Activated T-cell treated with anti-CD3 and anti-CD28 coated beads, Interleukin-2, amount 50 U/mL, for 4 hours (primary cell): Measurements from ENCODE around the gene CEP192. TPM values are rescaled to one million over a fixed set of nuclear protein-coding genes. Genes with fewer than 3 reads are reported as not detected.

ENCODE experiments used
- ATAC-seq, 2 donors: fragments of 200-7000 bp; cut with Tn5 transposase; one replicate each; pipeline ENCODE4 v1.10.0; 2021
- DNase-seq: peaks from one replicate; pipeline ENCODE4 v3.0.0-alpha.2; 2020
- H3K27me3 Mint-ChIP-seq: one replicate; pipeline ENCODE4 v1.8.0; 2021; ENCODE audit warnings: low read depth, mixed read lengths
- H3K36me3 Mint-ChIP-seq: one replicate; pipeline ENCODE4 v1.8.0; 2022; ENCODE audit warnings: mixed read lengths; ENCODE audit not compliant: insufficient read depth
- H3K4me1 Mint-ChIP-seq: one replicate; pipeline ENCODE4 v1.8.0; 2021; ENCODE audit warnings: low read depth, mixed read lengths
- H3K4me3 Mint-ChIP-seq: one replicate; pipeline ENCODE4 v1.8.0; 2021; ENCODE audit warnings: mild to moderate bottlenecking, moderate library complexity, mixed read lengths
- H3K9me3 Mint-ChIP-seq: one replicate; pipeline ENCODE4 v1.8.0; 2021; ENCODE audit warnings: mixed read lengths
- total RNA-seq, 3 donors: library from RNA; stranded (reverse); gene quantifications; one replicate each; pipeline ENCODE4 v1.2.1, GENCODE V29; 2021

Gene CEP192
- total RNA-seq, 3 donors from 2014 or later: 13.1 to 14.7 (median 14.6) TPM

GRCh38 chr18:13026583-13027270 lies 35.6 kb downstream of the CEP192 start:
- no peak overlapping the region for H3K4me3 Mint-ChIP-seq
- no peak for DNase-seq
- no peak for ATAC-seq
- H3K36me3 Mint-ChIP-seq: peaks cover 46% of the 10 kb centered on the region
- H3K9me3 Mint-ChIP-seq: no peaks in the 10 kb centered on the region
- peaks cover 4% of the 10 kb centered on the region for H3K4me1 Mint-ChIP-seq
- no peaks in the 10 kb centered on the region for H3K27me3 Mint-ChIP-seq

- H3K36me3 Mint-ChIP-seq: peaks cover 46% of the 10 kb centered on the region
- H3K27me3 Mint-ChIP-seq: no peaks in the 10 kb centered on the region
- DNase-seq (no peak), ATAC-seq (no peak)
- H3K4me1 Mint-ChIP-seq: peaks cover 7% of the 10 kb centered on the region
- H3K9me3 Mint-ChIP-seq: no peaks in the 10 kb centered on the region
- H3K4me3 Mint-ChIP-seq: no peak overlapping the region
These were observed 37.7 kb downstream of the CEP192 start for GRCh38 chr18:13028869-13029268.

- Mint-ChIP-seq H3K36me3 (peaks cover 39% of the 10 kb centered on the region), H3K27me3 (no peaks in the 10 kb centered on the region), H3K9me3 (no peaks in the 10 kb centered on the region), H3K4me1 (peaks cover 5% of the 10 kb centered on the region), H3K4me3 (no peak overlapping the region)
- ATAC-seq: no peak
- no peak for DNase-seq
These were observed 41.0 kb downstream of the CEP192 start for GRCh38 chr18:13032173-13032572.

DNA sequence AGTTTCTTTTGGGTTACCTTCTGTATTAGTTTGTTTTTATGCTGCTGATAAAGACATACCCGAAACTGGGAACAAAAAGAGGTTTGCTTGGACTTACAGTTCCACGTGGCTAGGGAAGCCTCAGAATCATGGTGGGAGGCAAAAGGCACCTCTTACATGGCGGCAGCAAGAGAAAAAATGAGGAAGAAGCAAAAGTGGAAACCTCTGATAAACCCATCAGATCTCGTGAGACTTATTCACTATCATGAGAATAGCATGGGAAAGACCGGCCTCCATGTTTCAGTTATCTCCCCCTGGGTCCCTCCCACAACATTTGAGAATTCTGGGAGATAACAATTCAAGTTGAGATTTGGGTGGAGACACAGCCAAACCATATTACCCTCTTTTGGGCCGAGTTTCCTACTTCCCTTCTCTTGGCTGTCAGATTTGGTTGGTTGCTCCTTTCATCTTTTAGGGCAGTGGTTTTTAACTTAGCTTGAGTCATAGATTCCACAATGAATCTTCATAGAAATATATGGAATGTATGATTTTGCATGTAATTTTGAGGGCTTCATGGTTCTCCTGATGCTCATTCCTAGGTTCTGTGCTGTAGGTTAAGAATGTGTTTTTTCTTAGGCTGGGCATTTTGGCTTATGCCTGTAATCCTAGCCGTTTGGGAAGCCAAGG lies 44.2 kb downstream of the CEP192 start:
- Mint-ChIP-seq H3K4me1 (peaks cover 14% of the 10 kb centered on the region), H3K9me3 (no peaks in the 10 kb centered on the region), H3K27me3 (no peaks in the 10 kb centered on the region), H3K4me3 (no peak overlapping the region), H3K36me3 (peaks cover 43% of the 10 kb centered on the region)
- DNase-seq (no peak), ATAC-seq (no peak)

DNA sequence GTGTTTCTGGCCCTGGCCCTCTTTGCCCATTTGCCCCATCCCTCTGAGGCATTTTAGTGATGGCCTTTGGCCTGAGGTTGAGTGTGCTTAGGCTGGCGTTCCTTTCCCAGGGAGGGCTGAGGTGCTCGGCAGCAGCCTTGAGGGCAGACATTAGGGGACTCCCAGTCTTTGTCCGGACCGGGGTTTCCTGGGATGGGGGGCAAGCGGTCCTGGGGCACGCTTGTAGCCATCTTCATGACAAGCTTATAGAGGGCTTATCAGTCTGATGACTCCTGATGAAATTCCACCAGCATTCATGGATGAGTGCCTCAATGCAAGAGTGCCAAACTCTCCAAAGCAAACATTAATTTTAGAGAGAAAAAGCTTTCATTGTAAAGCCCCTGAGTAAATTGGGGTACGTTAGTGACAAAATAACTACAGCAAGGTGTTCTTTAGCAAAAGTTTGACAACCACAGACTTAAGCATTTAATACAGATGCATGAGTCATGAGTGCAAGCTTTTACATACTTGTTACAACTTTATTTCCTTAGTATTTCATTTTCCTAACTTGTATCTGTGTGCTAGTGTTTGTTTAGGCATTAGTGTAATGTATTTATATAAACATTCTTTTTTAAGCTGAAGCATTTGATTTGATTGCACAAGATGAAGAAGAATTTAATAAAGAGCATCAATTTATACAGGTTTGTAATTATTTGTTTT lies 45.6 kb downstream of the CEP192 start:
- Mint-ChIP-seq H3K4me1 (peaks cover 14% of the 10 kb centered on the region), H3K27me3 (no peaks in the 10 kb centered on the region), H3K36me3 (peaks cover 37% of the 10 kb centered on the region), H3K4me3 (no peak overlapping the region), H3K9me3 (no peaks in the 10 kb centered on the region)
- ATAC-seq (no peak), DNase-seq (no peak)

DNA sequence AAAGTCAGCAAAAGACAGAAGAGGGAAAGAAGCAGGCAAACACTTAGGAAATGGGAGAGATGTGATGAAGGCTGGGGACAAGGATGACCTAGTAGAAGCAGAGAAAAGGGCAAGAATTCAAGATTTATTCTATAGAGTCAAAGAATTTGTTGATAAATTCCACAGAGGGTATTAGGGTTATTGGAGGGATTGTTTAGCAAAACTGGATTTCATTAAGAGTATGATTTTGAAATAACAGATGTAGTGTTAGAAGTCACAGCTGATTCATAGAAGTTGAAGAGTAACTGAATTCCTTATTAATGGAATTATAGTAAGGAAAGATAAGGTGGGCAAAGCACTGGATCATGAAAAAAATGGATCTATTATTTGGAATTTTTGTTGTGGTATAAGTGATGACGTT lies 48.6 kb downstream of the CEP192 start:
- DNase-seq: no peak
- Mint-ChIP-seq H3K4me1 (peaks cover 14% of the 10 kb centered on the region), H3K4me3 (no peak overlapping the region), H3K27me3 (no peaks in the 10 kb centered on the region), H3K9me3 (peaks cover 7% of the 10 kb centered on the region), H3K36me3 (peaks cover 47% of the 10 kb centered on the region)
- no peak for ATAC-seq

DNA sequence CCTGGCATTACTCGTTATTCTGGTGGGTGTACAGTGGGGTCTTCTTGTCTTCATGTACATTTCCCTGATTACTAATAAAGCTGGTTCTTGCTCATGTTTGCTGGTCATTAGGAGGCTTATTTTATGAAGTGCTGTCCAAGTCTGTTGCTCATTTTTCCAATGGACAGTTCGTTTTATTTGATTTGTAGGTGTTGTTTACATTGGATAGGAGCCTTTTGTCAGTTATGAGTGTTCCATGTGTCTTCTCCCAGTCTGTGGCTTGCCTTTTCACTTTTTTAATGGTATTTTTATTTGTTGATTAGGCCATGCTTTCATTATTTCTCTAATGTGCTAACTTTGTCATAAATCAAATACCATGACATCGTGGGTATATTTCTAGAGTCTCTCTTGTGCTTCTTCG lies 51.9 kb downstream of the CEP192 start:
- Mint-ChIP-seq H3K4me1 (peaks cover 16% of the 10 kb centered on the region), H3K36me3 (peaks cover 61% of the 10 kb centered on the region), H3K27me3 (no peaks in the 10 kb centered on the region), H3K4me3 (no peak overlapping the region), H3K9me3 (peaks cover 7% of the 10 kb centered on the region)
- ATAC-seq: no peak
- no peak for DNase-seq

- Mint-ChIP-seq H3K9me3 (no peaks in the 10 kb centered on the region), H3K27me3 (no peaks in the 10 kb centered on the region), H3K4me3 (no peak overlapping the region), H3K36me3 (peaks cover 58% of the 10 kb centered on the region), H3K4me1 (peaks cover 21% of the 10 kb centered on the region)
- DNase-seq (no peak), ATAC-seq (no peak)
These were observed 57.0 kb downstream of the CEP192 start for GRCh38 chr18:13048061-13048595.

DNA sequence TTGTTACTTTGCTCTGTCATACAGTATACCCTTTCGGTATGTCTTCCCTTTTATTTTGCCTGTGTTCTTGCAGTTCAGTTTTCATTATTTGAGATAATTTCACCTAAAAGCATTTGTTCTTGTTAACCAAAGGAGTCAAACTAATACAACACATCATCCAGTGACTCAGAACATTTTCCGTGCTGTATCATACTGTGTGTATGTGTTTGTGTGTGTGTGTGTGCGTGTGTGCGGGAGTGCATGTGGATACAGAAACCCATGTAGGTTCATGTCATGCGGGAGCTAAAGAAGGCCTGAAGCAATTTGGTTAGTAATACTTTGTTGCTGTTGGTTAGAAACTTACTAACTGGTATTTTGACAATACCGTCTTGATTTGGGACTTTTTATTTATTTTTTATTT lies 60.0 kb downstream of the CEP192 start:
- Mint-ChIP-seq H3K27me3 (no peaks in the 10 kb centered on the region), H3K36me3 (peaks cover 49% of the 10 kb centered on the region), H3K4me1 (peaks cover 14% of the 10 kb centered on the region), H3K9me3 (no peaks in the 10 kb centered on the region), H3K4me3 (no peak overlapping the region)
- no peak for DNase-seq
- peak in 1 of 2 donors; percentile 18 for ATAC-seq

DNA sequence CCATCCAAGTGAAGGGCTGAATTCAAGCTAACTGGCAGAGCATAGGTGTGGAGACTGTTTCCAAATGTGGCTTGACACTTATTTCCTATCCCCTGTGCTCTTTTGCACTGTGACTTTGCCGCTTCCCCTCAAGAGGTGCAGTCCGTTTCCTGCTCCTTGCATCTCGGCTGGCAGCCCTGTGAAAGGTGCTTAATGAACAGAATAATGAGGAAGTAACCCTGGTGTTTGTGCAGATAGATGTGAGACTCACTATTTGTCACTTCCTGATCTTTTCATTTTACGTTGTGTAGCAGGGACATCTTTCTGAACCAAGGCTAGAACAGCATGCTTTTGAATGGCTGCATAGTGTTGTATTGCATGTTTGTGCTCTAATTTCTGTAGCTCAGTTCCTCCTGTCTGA lies 60.8 kb downstream of the CEP192 start:
- no peak for ATAC-seq
- Mint-ChIP-seq H3K36me3 (peaks cover 47% of the 10 kb centered on the region), H3K4me3 (no peak overlapping the region), H3K4me1 (peaks cover 14% of the 10 kb centered on the region), H3K9me3 (no peaks in the 10 kb centered on the region), H3K27me3 (no peaks in the 10 kb centered on the region)
- DNase-seq: no peak

DNA sequence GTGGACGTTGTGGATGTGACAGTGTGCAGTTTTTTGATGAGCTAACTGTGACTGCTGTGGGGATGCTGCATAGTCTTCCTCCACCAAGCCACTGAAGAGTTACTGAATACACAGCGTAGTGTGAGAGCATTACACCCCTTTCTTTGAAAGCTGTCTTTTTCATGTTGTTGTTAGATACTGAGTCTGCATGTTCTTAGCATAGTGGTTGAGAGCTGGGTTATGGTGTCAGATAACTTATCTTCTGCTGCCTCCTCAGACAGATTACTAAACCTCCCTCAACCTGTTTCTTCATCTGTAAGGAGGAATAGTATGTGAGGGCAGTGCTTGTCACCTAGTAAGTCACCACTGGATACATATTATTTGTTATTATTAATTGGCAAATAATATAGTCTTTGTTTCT lies 63.2 kb downstream of the CEP192 start:
- H3K4me1 Mint-ChIP-seq: peaks cover 12% of the 10 kb centered on the region
- DNase-seq (no peak), ATAC-seq (no peak)
- no peaks in the 10 kb centered on the region for H3K9me3 Mint-ChIP-seq
- H3K4me3 Mint-ChIP-seq: no peak overlapping the region
- H3K27me3 Mint-ChIP-seq: no peaks in the 10 kb centered on the region
- peaks cover 48% of the 10 kb centered on the region for H3K36me3 Mint-ChIP-seq

DNA sequence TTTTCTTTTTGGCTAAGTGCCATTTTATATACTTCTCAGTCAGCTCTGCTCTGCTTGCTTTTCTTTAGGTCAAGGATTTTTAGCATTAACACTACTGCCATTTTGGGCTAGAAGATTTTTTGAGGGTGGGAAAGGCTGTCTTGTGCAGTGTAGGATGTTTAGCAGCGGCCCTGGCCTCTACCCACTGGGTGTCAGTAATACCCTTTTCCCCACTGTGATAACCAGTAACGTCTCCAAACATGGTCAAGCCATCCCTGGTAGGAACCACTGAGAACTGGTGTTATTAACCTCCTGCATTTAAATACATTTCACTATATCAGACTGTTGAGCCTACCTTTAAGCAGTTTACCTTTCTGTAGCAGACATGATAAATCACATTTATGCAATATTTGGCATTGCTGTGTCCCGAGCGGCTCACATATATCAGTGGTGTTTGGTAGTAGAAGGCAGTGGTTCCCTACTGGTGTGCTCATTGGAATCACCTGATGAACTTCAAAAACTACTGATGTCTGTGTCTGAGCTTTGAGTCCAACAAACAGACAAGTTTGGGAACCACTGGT lies 70.5 kb downstream of the CEP192 start:
- Mint-ChIP-seq H3K36me3 (peaks cover 54% of the 10 kb centered on the region), H3K4me1 (peaks cover 17% of the 10 kb centered on the region), H3K9me3 (no peaks in the 10 kb centered on the region), H3K4me3 (no peak overlapping the region), H3K27me3 (no peaks in the 10 kb centered on the region)
- ATAC-seq: no peak
- DNase-seq: no peak

DNA sequence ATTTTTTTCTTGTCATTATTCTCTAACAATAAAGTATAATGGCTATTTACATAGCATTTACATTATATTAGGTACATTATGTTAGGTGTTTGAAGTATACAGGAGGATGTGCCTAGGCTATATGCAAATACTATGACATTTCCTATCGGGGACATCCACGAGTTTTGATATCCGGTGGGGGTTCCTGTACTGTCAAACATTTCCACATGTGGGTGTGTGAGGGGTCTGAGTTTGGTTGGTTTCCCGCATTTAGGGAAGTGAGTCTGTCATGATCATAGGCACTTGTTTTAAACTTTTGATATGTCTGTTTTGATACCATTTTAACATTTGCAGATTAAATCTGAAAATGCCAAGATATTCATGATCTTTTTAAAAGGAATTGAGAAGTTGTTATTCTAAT lies 76.0 kb downstream of the CEP192 start:
- DNase-seq: no peak
- Mint-ChIP-seq H3K9me3 (no peaks in the 10 kb centered on the region), H3K4me3 (peak overlapping the region; percentile 8), H3K36me3 (peaks cover 58% of the 10 kb centered on the region), H3K4me1 (peaks cover 27% of the 10 kb centered on the region), H3K27me3 (no peaks in the 10 kb centered on the region)
- ATAC-seq: peak; percentile 43 to 67

DNA sequence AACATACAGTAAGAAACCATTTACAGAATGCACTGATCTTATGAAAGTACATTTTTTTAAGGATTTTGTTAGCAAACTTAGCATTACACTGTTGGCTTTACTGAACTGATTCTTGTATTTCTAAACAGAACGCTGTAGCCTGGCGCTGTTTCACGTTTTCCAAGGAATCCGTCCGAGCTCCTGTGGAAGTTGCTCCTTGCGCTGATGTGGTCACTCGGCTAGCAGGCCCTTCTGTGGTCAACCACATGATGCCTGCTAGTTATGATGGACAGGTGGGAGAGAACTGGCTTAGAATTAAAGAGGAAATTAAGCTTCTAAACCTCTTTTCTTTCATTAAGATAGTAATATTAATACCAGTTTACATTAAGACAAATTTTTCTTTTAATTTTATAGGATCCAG lies 76.8 kb downstream of the CEP192 start:
- peaks cover 27% of the 10 kb centered on the region for H3K4me1 Mint-ChIP-seq

More for the DNA sequence above, 76.8 kb downstream of the CEP192 start:
- Mint-ChIP-seq H3K4me3 (no peak overlapping the region), H3K27me3 (no peaks in the 10 kb centered on the region), H3K9me3 (no peaks in the 10 kb centered on the region), H3K36me3 (peaks cover 61% of the 10 kb centered on the region)
- ATAC-seq (no peak), DNase-seq (no peak)
